K562 (cell line): ENCODE measurements around the gene STK32C. TPM values are rescaled to one million over a fixed set of nuclear protein-coding genes. Genes with fewer than 3 reads are reported as not detected.

Experiments
- ATAC-seq: fragments of 200-7000 bp; cut with Tn5 transposase; 3 replicates; pipeline ENCODE4 v1.9.1; 2020; ENCODE audit warnings: moderate library complexity
- BruUV-seq: library from RNA; stranded (reverse); fragments of 400-500 nt; replicated peaks from 2 replicates; lab custom pipeline; 2021; lab: Mats Ljungman, UMichigan
- CTCF ChIA-PET: fragments of 300-600 bp; formaldehyde crosslinking; extraction: SDS; loops from one replicate; lab custom pipeline; 2021; ENCODE audit warnings: low intra/inter-chr PET ratio; lab: Yijun Ruan, JAX
- POLR2A ChIA-PET: fragments of 300-600, 350-650 bp; sonication (Branson Sonifier 250); formaldehyde crosslinking; extraction: SDS; loops from one replicate; lab custom pipeline; 2021; ENCODE audit warnings: antibody characterized with exemption, inconsistent platforms; lab: Yijun Ruan, JAX
- DNase-seq, 4 experiments: peaks; one replicate each; pipeline versions ENCODE4 v3.0.0 to v3.0.0-alpha.2; 2011 to 2018; ENCODE audit warnings: low spot score in 3 of 4, mixed read lengths in 3 of 4; ENCODE audit errors: extremely low read depth in 1 of 4
- FAIRE-seq: peaks from 2 replicates; lab custom pipeline; 2011; peaks lifted over from hg19 to GRCh38; lab: Jason Lieb, UNC
- H2AFZ ChIP-seq: 2 replicates; pipeline ENCODE4 v1.6.0; 2011; ENCODE audit warnings: low read depth, low read length, control low read depth, inconsistent platforms
- H3K27ac ChIP-seq: fragments of 200-600 bp; 3 replicates; pipeline ENCODE4 v1.8.0; 2011; ENCODE audit warnings: low read depth, mild to moderate bottlenecking, control low read depth, inconsistent platforms, low read length, moderate library complexity, mixed read lengths; ENCODE audit errors: extremely low read depth
- H3K27me3 ChIP-seq, 2 experiments: fragments of 300-600 bp in 1 of 2; 2 replicates in 1 of 2; 3 replicates in 1 of 2; pipeline versions ENCODE4 v1.6.0 to v1.8.0; 2011; ENCODE audit warnings: inconsistent platforms in 2 of 2, low read length in 2 of 2, mild to moderate bottlenecking in 1 of 2, mixed read lengths in 1 of 2, moderate library complexity in 1 of 2; ENCODE audit not compliant: control insufficient read depth in 2 of 2, insufficient read depth in 2 of 2
- H3K36me3 ChIP-seq: fragments of 300-600 bp; 3 replicates; pipeline ENCODE4 v1.8.0; 2011; ENCODE audit warnings: mild to moderate bottlenecking, low read length, inconsistent platforms; ENCODE audit not compliant: control insufficient read depth, insufficient read depth
- H3K4me1 ChIP-seq, 2 experiments: fragments of 200-600 bp in 1 of 2; replicated peaks in 1 of 2; 2 replicates in 1 of 2; 3 replicates in 1 of 2; pipeline versions ENCODE4 v1.5.1 to v1.8.0; 2011; ENCODE audit warnings: inconsistent platforms in 2 of 2, low read length in 2 of 2, mild to moderate bottlenecking in 1 of 2, mixed read lengths in 1 of 2, moderate library complexity in 1 of 2; ENCODE audit not compliant: control insufficient read depth in 2 of 2, insufficient read depth in 2 of 2
- H3K4me2 ChIP-seq: 2 replicates; pipeline ENCODE4 v1.6.1; 2011; ENCODE audit warnings: low read length, control low read depth, inconsistent platforms, mixed read lengths; ENCODE audit not compliant: insufficient read depth
- H3K4me3 ChIP-seq: fragments of 200-600 bp; sonication (generic), shearing (Covaris generic); 2 replicates; pipeline ENCODE4 v1.5.1; 2016; ENCODE audit warnings: control low read depth, inconsistent platforms
- H3K79me2 ChIP-seq: fragments of 200-600 bp; 3 replicates; pipeline ENCODE4 v1.8.0; 2011; ENCODE audit warnings: low read length, inconsistent platforms; ENCODE audit not compliant: control insufficient read depth, insufficient read depth
- H3K9ac ChIP-seq, 2 experiments: 2 replicates each; pipeline versions ENCODE4 v1.6.0 to v1.6.1; 2011; ENCODE audit warnings: low read depth in 2 of 2, low read length in 2 of 2, control low read depth in 1 of 2, inconsistent platforms in 1 of 2, mild to moderate bottlenecking in 1 of 2, mixed read lengths in 1 of 2; ENCODE audit not compliant: insufficient read depth in 1 of 2
- H3K9me1 ChIP-seq: one replicate; pipeline ENCODE4 v1.6.0; 2011; ENCODE audit warnings: inconsistent platforms, mild to moderate bottlenecking, low read length, moderate library complexity; ENCODE audit not compliant: control insufficient read depth, insufficient read depth
- H3K9me3 ChIP-seq: replicated peaks from 2 replicates; pipeline ENCODE4 v1.5.1; 2011; ENCODE audit warnings: low read depth, low read length, inconsistent platforms; ENCODE audit not compliant: control insufficient read depth, insufficient read depth
- H4K20me1 ChIP-seq: replicated peaks from 2 replicates; pipeline ENCODE4 v1.6.1; 2011; ENCODE audit warnings: low read length, inconsistent platforms, mixed read lengths; ENCODE audit not compliant: control insufficient read depth, insufficient read depth
- ARHGAP35 ChIP-seq: fragments of 450-650 bp; IDR thresholded peaks from 2 replicates; pipeline ENCODE4 v1.6.1; 2018; ENCODE audit not compliant: partially characterized antibody
- HMG20A ChIP-seq: fragments of 450-650 bp; formaldehyde crosslinking; conservative IDR thresholded peaks from 2 replicates; pipeline ENCODE4 v1.4.0; 2020; ENCODE audit warnings: mild to moderate bottlenecking, mixed read lengths
- JUN ChIP-seq, 2 experiments: sonication (generic) in 1 of 2; formaldehyde crosslinking in 1 of 2; IDR thresholded peaks; 2 replicates each; pipeline versions ENCODE4 v1.6.1 to v1.8.0; 2012 to 2022; ENCODE audit warnings: borderline replicate concordance in 2 of 2, mild to moderate bottlenecking in 2 of 2, improper control_type of control experiment in 1 of 2, low read depth in 1 of 2, low read length in 1 of 2, missing genetic modification reagents in 1 of 2
- MBD2 ChIP-seq: sonication (generic); IDR thresholded peaks from 2 replicates; pipeline ENCODE4 v1.6.1; 2016; ENCODE audit warnings: low read depth, borderline replicate concordance
- MLX ChIP-seq, 2 experiments: fragments of 450-650 bp in 1 of 2; sonication (generic) in 1 of 2; formaldehyde crosslinking; conservative IDR thresholded peaks; 2 replicates each; pipeline versions ENCODE4 v1.4.0 to v1.8.1; 2020 to 2022; ENCODE audit warnings: mild to moderate bottlenecking in 1 of 2, missing genetic modification reagents in 1 of 2
- TRIM28 ChIP-seq: fragments of 450-650 bp; IDR thresholded peaks from 2 replicates; pipeline ENCODE4 v1.6.1; 2017
- ZBTB49 ChIP-seq: sonication (generic); formaldehyde crosslinking; IDR thresholded peaks from 2 replicates; pipeline ENCODE4 v1.8.0; 2022; ENCODE audit warnings: missing genetic modification reagents, mild to moderate bottlenecking, borderline replicate concordance
- ZNF408 ChIP-seq: fragments of 250-450 bp; sonication (Bioruptor Pico); IDR thresholded peaks from 2 replicates; pipeline ENCODE4 v1.4.0; 2020; ENCODE audit warnings: low read depth, mild to moderate bottlenecking, moderate library complexity
- ZNF699 ChIP-seq: fragments of 250-450 bp; sonication (Bioruptor Pico); IDR thresholded peaks from 2 replicates; pipeline ENCODE4 v1.8.0; 2021; ENCODE audit warnings: mild to moderate bottlenecking, moderate library complexity; ENCODE audit not compliant: insufficient replicate concordance
- WGBS: fragments of 100-300 bp; shearing (Covaris generic); methylation state at CpG from one replicate; pipeline ENCODE4 v1.1.6; 2016; ENCODE audit warnings: low coverage, mixed read lengths; ENCODE audit not compliant: insufficient coverage; ENCODE audit errors: missing lambda C conversion rate; 5-methylcytosine and 5-hydroxymethylcytosine counted together
- in situ Hi-C: fragments of 300-500 bp; cut with MboI; formaldehyde crosslinking; loops from 4 replicates; pipeline ENCODE4 v1.15.0; 2018; ENCODE audit warnings: inconsistent platforms, mixed read lengths
- intact Hi-C: fragments of 100-400 bp; cut with micrococcal nuclease; formaldehyde crosslinking; loops from 2 replicates; pipeline ENCODE4 v1.14.2; 2022
- polyA plus RNA-seq, 8 experiments: library from polyadenylated mRNA; depleted of rRNA in 4 of 8; stranded (reverse) in 5 of 8; unstranded in 3 of 8; fragments of >200 nt; fragmentation: Nextera tagmentation in 2 of 8; fragmentation: Illumina TruSeq in 1 of 8; extraction: Ambion mirVana in 2 of 8; extraction: Trizol in 1 of 8; gene quantifications; 2 replicates each; pipeline versions ENCODE4 v1.2.1 to v1.2.3, GENCODE V29; 2011 to 2014; ENCODE audit warnings: inconsistent platforms in 1 of 8, missing spikeins in 1 of 8
- total RNA-seq, 7 experiments: library from RNA; depleted of rRNA in 6 of 7; stranded (reverse); fragments of >200 nt in 6 of 7; fragmentation: Illumina TruSeq in 2 of 7; extraction: Trizol in 2 of 7; gene quantifications; 2 replicates each; pipeline versions ENCODE4 v1.2.1 to v1.2.3, GENCODE V29; 2011 to 2021; ENCODE audit warnings: low replicate concordance in 1 of 7
- TF ChIP-seq, protein P1 (sequence below), 2 experiments: fragments of 200-800 bp in 1 of 2; sonication (Bioruptor generic) in 1 of 2; sonication (generic) in 1 of 2; formaldehyde crosslinking in 1 of 2; IDR thresholded peaks in 1 of 2; conservative IDR thresholded peaks in 1 of 2; 2 replicates each; pipeline versions ENCODE4 v1.5.0 to v1.6.1; 2016 to 2020; ENCODE audit warnings: missing compliant biosample characterization in 1 of 2, missing genetic modification characterization in 1 of 2, missing genetic modification reagents in 1 of 2
- TF ChIP-seq, protein P2 (sequence below): fragments of 450-650 bp; IDR thresholded peaks from 2 replicates; pipeline ENCODE4 v1.6.1; 2016
- TF ChIP-seq, protein P3 (sequence below): fragments of 250-450 bp; sonication (Bioruptor Pico); IDR thresholded peaks from 2 replicates; pipeline ENCODE4 v1.4.0; 2020; ENCODE audit warnings: mild to moderate bottlenecking

Gene STK32C
- total and polyA plus RNA-seq, 9 of the 15 experiments (the other 6 are each of a cell fraction or from before 2014, with no cell fraction given) = 1.5 to 20.9 (median 6.5) TPM

DNA sequence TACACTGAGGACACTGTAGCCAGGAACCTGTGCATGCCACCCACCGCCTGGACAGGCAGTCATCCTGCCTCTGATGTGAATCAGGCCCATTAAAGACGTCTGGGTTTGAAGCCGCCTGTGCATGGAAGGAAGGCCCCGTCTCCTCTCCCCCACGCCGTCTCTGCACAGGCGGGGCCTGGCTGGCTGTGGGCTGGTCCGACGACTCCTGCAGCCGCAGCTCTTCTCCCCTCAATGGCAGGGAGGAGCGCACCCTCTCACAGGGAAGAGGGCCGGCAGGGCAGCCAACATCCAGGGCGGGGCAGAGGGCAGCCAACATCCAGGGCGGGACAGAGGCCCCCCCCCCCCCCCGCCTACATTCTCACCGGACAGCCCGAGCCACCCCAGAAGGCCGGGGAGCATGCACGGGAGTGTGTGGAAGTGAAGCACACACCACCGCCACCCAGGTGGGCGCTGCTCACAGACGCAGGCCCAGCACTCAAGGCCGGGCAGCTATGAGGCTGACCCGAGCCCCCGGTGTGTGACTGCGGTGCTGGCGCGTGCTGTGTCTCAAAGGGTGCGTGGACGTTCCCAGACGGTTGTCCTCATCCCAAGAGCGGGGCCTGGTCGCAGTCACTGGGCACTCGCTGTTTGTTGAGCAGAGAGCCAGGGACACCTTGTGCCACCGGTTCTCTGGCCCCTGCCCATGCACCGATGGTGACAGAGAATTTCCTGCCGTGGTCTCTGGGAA lies 101.9 kb downstream of the STK32C start:
- H3K9me3 ChIP-seq = no peaks in the 10 kb centered on the region
- no peak for ATAC-seq
- H3K27me3 ChIP-seq = peaks cover 0 to 57% of the 10 kb centered on the region in 2 experiments; a peak in 2 of 5 replicates
- H3K4me1 ChIP-seq = peaks cover 0 to 8% of the 10 kb centered on the region in 2 experiments; a peak in 2 of 5 replicates
- intact Hi-C loops (no loop called here), in situ Hi-C loops (no loop called here)
- H3K36me3 ChIP-seq = no peaks in the 10 kb centered on the region
- FAIRE-seq = no peak
- H3K79me2 ChIP-seq = no peaks in the 10 kb centered on the region
- no peak for DNase-seq
- POLR2A ChIA-PET = no interaction called here
- 4% methylated on average over 10 of the region's 37 CpGs for WGBS
- no peak overlapping the region for H3K4me3 ChIP-seq
- H2AFZ ChIP-seq = no peak overlapping the region
- H4K20me1 ChIP-seq = no peaks in the 10 kb centered on the region
- H3K27ac ChIP-seq = no peak overlapping the region
- CTCF ChIA-PET = no interaction called here
- no peaks in the 10 kb centered on the region for H3K9me1 ChIP-seq
- no TSS peak for BruUV-seq
- H3K4me2 ChIP-seq = no peak overlapping the region
- no peak overlapping the region for H3K9ac ChIP-seq
- TF ChIP-seq MLX (CRISPR knock-in tag; conservative IDR thresholded peaks at IDR 0.05) (no peak), TRIM28 (no peak), ARHGAP35 (no peak), ZNF408 (CRISPR knock-in tag) (no peak), ZNF699 (CRISPR knock-in tag) (no peak), JUN (IDR thresholded peaks at IDR 0.05; ENCODE audit: borderline replicate concordance, low read depth, low read length) (no peak), JUN (CRISPR knock-in tag; IDR thresholded peaks at IDR 0.05; ENCODE audit: borderline replicate concordance) (no peak), HMG20A (CRISPR knock-in tag) (no peak), MBD2 (no peak), ZBTB49 (CRISPR knock-in tag) (no peak)
- TF ChIP-seq, protein P1, sequence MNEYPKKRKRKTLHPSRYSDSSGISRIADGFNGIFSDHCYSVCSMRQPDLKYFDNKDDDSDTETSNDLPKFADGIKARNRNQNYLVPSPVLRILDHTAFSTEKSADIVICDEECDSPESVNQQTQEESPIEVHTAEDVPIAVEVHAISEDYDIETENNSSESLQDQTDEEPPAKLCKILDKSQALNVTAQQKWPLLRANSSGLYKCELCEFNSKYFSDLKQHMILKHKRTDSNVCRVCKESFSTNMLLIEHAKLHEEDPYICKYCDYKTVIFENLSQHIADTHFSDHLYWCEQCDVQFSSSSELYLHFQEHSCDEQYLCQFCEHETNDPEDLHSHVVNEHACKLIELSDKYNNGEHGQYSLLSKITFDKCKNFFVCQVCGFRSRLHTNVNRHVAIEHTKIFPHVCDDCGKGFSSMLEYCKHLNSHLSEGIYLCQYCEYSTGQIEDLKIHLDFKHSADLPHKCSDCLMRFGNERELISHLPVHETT (CRISPR knock-in tag; conservative IDR thresholded peaks at IDR 0.05 in 1 of 2, IDR thresholded peaks at IDR 0.05 in 1 of 2) = no peak
- TF ChIP-seq, protein P2, sequence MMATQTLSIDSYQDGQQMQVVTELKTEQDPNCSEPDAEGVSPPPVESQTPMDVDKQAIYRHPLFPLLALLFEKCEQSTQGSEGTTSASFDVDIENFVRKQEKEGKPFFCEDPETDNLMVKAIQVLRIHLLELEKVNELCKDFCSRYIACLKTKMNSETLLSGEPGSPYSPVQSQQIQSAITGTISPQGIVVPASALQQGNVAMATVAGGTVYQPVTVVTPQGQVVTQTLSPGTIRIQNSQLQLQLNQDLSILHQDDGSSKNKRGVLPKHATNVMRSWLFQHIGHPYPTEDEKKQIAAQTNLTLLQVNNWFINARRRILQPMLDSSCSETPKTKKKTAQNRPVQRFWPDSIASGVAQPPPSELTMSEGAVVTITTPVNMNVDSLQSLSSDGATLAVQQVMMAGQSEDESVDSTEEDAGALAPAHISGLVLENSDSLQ = no peak
- TF ChIP-seq, protein P3, sequence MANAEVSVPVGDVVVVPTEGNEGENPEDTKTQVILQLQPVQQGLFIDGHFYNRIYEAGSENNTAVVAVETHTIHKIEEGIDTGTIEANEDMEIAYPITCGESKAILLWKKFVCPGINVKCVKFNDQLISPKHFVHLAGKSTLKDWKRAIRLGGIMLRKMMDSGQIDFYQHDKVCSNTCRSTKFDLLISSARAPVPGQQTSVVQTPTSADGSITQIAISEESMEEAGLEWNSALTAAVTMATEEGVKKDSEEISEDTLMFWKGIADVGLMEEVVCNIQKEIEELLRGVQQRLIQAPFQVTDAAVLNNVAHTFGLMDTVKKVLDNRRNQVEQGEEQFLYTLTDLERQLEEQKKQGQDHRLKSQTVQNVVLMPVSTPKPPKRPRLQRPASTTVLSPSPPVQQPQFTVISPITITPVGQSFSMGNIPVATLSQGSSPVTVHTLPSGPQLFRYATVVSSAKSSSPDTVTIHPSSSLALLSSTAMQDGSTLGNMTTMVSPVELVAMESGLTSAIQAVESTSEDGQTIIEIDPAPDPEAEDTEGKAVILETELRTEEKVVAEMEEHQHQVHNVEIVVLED (CRISPR knock-in tag) = no peak
